Glomerular endothelial cell (primary cell): Measurements from ENCODE around the gene SYAP1. TPM values are rescaled to one million over a fixed set of nuclear protein-coding genes. Genes with fewer than 3 reads are reported as not detected.
"Not testable (repeated sequence)": the region's sequence is repeated elsewhere in the genome, so short reads cannot be mapped to it uniquely, and the experiment has no call there.

ENCODE experiments used
- DNase-seq: peaks from one replicate; pipeline ENCODE4 v3.0.0-alpha.2; 2011; ENCODE audit warnings: low read depth, low spot score; ENCODE audit errors: extremely low read depth
- total RNA-seq: library from RNA; depleted of rRNA; stranded (reverse); fragments of >200 nt; gene quantifications from 2 replicates; pipeline ENCODE4 v1.2.3, GENCODE V29; 2015

The SYAP1 gene
- total RNA-seq, 1 donor from 2014 or later, result 23.6 TPM

- DNase-seq, result no peak
Observed at GRCh38 chrX:16722481-16722880, 3.1 kb downstream of the SYAP1 start.

GRCh38 chrX:16725072-16725471 is 5.7 kb downstream of the SYAP1 start:
- no peak for DNase-seq

GRCh38 chrX:16726347-16726988 is 7.1 kb downstream of the SYAP1 start:
- DNase-seq, result not testable (repeated sequence)

- DNase-seq, result no peak
Observed at GRCh38 chrX:16727637-16728036, 8.2 kb downstream of the SYAP1 start.

GRCh38 chrX:16730450-16730849 is 11.0 kb downstream of the SYAP1 start:
- no peak for DNase-seq

- no peak for DNase-seq
Observed at GRCh38 chrX:16733013-16733412, 13.6 kb downstream of the SYAP1 start.

GRCh38 chrX:16737024-16737423 is 17.6 kb downstream of the SYAP1 start:
- no peak for DNase-seq

- DNase-seq, result no peak
Observed at GRCh38 chrX:16739574-16739973, 20.2 kb downstream of the SYAP1 start.

- DNase-seq, result no peak
Observed at GRCh38 chrX:16743604-16744325, 24.4 kb downstream of the SYAP1 start.

- DNase-seq, result no peak
Observed at GRCh38 chrX:16745102-16745501, 25.7 kb downstream of the SYAP1 start.

- DNase-seq, result no peak
Observed at GRCh38 chrX:16745659-16746058, 26.2 kb downstream of the SYAP1 start.

- DNase-seq, result no peak
Observed at GRCh38 chrX:16748425-16748824, 29.0 kb downstream of the SYAP1 start.

- DNase-seq, result no peak
Observed at GRCh38 chrX:16750136-16750535, 30.7 kb downstream of the SYAP1 start.

GRCh38 chrX:16754019-16754418 is 34.6 kb downstream of the SYAP1 start:
- no peak for DNase-seq

GRCh38 chrX:16756724-16757123 is 37.3 kb downstream of the SYAP1 start:
- DNase-seq, result no peak

GRCh38 chrX:16761500-16761899 is 42.1 kb downstream of the SYAP1 start:
- not testable (repeated sequence) for DNase-seq

GRCh38 chrX:16762579-16762978 is 43.2 kb downstream of the SYAP1 start:
- DNase-seq, result no peak

GRCh38 chrX:16765594-16765993 is 46.2 kb downstream of the SYAP1 start:
- no peak for DNase-seq

- no peak for DNase-seq
Observed at GRCh38 chrX:16770970-16771482, 51.6 kb downstream of the SYAP1 start.

GRCh38 chrX:16771483-16772398 is 52.3 kb downstream of the SYAP1 start:
- DNase-seq, result peak; percentile 63

- no peak for DNase-seq
Observed at GRCh38 chrX:16772460-16772859, 53.0 kb downstream of the SYAP1 start.
